NOMO-1 (cell line): ENCODE measurements around the gene RABGGTA.

ENCODE experiments used
- DNase-seq, 2 experiments: peaks; one replicate each; lab custom pipeline; 2025; ENCODE audit not compliant: unreplicated experiment in 2 of 2; lab: John Stamatoyannopoulos, UW

Gene RABGGTA

GRCh38 chr14:24280797-24281460 is 9.5 kb upstream of the RABGGTA start:
- no peak for DNase-seq

- DNase-seq: peak; percentile 3 to 11
Observed at GRCh38 chr14:24279301-24280186, 8.1 kb upstream of the RABGGTA start.

DNA sequence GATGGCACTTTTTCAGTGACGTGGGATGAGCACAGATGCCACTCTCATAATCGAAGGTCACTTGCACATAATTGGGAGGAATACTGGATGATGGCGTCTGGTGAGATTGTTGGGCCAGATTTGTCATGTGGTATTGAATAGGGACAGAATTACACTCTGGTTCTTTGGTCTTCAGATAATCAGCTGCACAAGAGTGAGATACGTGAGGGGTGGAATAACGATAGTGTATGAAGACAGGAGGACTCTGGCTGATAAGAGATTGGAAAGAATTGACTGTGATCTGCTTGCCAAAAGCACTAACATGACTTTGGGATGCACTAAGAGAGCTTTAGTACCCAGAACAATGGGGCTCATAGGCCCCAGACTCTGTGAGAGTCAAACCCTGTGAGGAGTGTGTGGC is 7.0 kb upstream of the RABGGTA start:
- DNase-seq: no peak

- DNase-seq: peak; percentile 82 to 86
Observed at GRCh38 chr14:24277606-24278321, 6.4 kb upstream of the RABGGTA start.

- DNase-seq: no peak
Observed at GRCh38 chr14:24277071-24277470, 5.7 kb upstream of the RABGGTA start.

DNA sequence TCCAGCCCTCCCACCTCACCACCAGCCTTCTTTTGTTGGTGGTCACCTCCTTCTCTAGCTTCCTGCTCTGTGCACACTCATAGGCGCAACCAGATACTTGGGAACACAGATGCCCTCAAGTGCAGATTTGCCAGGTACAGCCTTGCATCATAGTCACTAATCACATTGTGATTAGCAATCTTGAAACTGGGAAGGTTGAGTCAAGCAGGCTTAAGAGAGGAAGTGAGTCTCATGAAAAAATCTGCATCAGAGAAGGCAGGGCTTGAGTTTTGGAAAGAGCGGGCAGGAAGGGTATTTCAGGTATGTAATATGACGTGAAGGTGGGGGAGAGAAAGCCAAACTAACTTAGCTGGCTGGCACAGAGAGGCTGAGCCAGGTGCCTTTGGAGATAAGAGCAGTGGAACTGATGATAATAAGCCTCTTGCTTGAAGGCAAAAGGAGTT is 2.7 kb upstream of the RABGGTA start:
- peak; percentile 75 to 92 for DNase-seq

DNA sequence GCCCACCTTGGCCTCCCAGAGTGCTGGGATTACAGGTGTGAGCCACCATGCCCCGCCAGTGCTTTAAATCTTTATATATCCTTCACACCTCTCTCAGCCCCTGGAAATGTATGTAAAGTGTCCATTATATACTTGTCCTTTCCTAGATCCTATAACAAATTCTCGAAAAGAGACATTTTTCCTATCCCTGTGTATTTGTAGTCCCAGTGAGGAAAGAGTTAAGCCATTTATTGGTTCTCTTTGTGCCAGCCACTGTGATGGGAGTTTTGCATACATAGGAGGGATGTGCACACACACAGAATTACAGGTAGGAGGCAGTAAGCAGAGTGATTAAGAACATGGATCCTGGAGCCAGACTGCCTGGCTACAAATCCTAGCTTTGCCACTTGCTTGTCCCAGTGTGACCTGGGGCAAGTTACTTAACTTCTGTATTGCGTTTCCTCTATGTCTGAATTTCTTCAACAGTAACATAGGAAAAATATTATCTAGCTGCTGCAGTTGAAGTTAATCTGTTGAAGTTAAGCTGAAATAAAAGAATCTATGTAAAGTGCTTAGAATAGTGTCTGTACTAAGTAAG is 2.1 kb upstream of the RABGGTA start:
- no peak for DNase-seq

- no peak for DNase-seq
Observed at GRCh38 chr14:24272467-24272866, 1.1 kb upstream of the RABGGTA start.

GRCh38 chr14:24271834-24272263 is 452 bp upstream of the RABGGTA start:
- DNase-seq: no peak

DNA sequence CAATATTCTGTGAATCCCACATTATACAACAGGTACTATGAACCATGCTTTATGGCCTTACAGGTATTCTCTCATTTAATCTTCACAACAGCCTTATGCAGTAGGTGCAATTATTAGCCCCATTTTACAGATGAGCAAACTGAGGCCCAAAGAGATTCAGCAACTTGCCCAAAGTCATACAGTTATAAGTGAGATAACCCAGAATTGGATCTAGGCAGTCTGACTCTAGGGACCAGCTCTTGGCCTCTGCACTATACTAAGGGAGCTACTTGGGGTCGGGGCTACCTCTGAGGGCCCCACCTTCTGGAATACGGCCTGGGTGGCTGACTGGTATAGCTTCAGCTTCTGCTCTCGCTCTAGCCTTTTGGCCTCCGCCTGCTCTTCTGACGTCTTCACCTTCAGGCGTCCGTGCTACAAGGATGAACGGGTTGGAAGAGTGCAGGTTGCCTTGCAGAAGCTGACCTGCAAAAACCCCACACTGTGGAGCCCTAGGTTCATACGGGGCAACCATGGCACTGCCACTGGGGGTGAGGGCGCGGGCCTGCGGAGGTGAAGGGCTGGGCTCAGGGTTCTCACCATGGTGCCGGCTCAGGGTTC is 762 bp downstream of the RABGGTA start:
- no peak for DNase-seq

DNA sequence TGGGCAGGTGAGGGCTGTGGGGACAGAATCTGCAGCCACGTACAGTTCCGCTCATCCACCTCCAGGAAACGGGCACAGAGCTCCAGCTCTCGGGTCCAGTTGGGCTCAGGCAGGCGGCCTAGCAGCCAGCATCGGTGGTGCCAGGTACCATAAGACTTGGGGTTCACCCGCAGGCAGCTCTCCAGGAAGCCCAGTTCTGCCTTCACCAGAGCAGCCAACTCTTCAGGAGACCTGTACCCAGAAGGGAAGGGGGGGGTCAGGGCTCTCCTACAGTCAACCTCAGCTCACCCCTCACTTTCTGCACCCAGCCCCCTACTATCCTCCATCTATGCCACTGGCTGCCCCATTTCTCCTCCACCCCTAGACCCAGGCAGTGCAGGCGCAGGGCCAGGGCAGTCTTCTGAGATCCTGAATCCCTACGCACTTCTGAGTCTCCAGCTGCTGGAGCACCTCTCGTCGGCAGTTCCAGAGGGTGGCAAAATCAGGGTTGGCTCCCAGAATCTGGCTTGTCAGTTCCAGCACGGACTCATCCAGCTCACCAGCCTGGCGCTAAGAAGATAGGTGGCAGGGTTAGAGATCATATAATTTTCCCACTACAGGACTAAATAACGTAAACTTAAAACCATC is 1.4 kb downstream of the RABGGTA start:
- no peak for DNase-seq

- DNase-seq: no peak
Observed at GRCh38 chr14:24269368-24269767, 2.0 kb downstream of the RABGGTA start.

DNA sequence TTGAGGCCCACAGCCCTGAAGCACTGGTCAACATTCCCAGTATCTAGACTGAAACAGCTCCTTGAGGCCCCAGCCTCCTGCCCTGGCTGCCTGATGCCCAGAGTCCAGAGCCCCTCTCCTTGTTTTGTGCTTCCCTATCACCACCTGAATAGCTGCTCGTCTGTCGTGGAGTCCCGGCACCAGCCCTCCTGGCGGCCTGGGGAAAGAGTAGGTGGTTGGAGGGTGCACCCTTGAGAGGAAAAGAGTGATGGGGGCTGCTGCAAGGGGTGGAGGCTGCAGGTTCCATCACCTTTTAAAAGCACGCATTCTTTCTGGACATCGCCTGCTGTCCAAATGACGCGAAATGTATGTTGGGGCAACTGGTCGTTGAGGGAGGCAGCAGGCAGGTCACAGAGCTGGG is 3.2 kb downstream of the RABGGTA start:
- DNase-seq: no peak

- DNase-seq: no peak
Observed at GRCh38 chr14:24267516-24267915, 3.9 kb downstream of the RABGGTA start.

DNA sequence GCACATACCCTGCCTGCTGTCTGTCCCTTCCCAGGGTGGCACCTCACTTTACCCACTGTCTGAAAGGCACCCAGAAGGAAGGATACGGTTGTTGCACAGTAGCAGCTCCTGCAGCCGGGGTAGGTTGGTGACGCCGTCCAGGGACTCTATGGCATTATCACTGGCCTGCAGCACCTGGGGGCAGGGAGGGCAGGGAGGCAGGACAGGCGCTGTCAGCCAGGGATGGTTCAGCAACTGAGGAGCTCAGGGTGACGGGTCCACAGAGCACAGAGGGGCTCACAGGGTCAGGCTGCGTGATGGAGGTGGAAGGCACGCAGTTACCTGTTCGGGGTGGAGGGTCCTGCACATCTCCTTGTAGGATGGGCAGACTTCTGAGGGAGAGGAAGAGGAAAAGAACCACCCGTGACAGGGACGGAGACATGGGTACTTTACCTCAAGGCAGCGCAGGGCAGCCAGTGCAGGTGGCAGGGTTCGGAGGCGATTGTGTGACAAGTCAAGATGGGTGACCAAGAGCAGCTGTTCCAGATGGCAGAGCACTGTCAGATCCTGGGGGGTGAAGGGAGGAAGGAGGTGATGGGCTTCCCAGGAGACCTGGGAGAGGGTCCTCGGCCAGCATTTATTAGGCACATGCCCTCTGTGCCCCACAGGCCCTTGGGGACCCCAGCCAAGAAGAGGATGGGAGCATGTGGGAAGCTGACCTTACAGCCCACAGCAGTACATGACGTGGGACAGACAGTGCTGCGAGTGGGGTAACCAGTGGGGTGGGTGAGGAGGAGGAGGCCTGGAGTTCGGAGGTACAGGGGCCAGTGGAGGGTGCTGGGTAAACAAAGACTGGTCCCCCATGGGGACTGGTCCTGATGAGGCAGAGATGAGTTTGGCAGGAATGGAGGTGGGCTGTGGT is 4.8 kb downstream of the RABGGTA start:
- DNase-seq: no peak

- no peak for DNase-seq
Observed at GRCh38 chr14:24264298-24264697, 7.1 kb downstream of the RABGGTA start.

GRCh38 chr14:24263848-24264247 is 7.5 kb downstream of the RABGGTA start:
- DNase-seq: no peak

DNA sequence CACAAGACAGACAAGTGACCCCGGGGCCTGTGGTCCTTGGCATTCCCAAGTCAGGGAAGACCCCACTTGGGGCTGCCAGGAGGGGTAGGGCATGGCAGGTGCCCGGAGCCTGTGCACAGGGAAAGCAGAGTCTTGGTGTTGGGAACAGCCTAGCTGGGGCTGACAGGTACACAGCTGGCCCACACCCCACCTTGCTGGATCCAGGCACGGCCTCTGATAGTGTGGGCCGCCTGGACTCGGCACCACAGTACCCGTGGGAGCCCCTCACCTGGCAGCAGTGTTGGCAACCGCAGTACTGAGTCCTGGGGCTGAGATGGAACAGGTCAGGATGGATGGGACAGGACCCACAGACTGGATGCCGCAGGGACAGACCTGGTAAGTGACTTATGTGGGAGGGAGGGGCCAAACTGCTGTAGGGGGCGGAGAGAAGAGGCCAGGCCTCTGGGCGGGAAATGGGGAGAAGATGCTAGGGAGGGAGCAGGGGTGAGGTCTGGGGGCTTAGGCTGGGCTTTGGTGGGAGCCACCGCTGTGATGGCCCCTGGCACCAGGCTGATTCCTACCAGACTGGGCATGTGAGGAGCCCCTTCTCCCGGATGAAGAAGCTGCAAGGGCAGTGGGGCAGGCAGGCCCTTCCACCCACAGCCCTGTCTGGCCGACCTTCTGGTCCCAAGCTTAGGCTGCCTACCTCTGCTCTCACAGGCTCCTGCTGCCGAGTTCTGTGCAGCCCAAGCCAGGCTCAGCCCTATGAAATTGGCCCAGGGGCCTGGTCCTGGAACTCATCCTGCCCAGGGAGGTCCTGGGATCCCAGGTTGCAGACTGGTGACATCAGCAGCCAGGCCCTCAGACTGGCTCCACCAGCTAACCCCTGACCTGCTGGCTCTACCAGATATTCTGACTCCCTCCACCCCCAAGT is 8.3 kb downstream of the RABGGTA start, which contains the start of gene TGM1:
TGM1 (minus strand) TSS at position 357 of the 913 bp plus-strand sequence. CDS start 825 bp downstream, outside the sequence.
- no peak for DNase-seq
